ENCODE results near the gene PARM1. TPM values are rescaled to one million over a fixed set of nuclear protein-coding genes. Genes with fewer than 3 reads are reported as not detected.
A peak's percentile ranks its signal among the peaks of the same experiment; 100 is the strongest.

Gene PARM1
- total and polyA plus RNA-seq, 2 donors (not counting 1 experiment from before 2014, with no cell fraction given) = 0.30 to 2.0 TPM

- Histone ChIP-seq H3K79me2 (ENCODE audit: control insufficient read depth, insufficient read depth, low read length) (no peaks in the 10 kb centered on the region), H3K36me3 (ENCODE audit: control insufficient read depth, insufficient read depth, low read length) (no peaks in the 10 kb centered on the region), H2AFZ (ENCODE audit: low read length) (no peak overlapping the region), H3K9ac (ENCODE audit: insufficient read depth, low read length) (no peak overlapping the region), H4K20me1 (ENCODE audit: control insufficient read depth, extremely low read depth, insufficient read depth, low read length) (no peaks in the 10 kb centered on the region), H3K27me3 (ENCODE audit: control insufficient read depth, insufficient read depth, low read length) (no peaks in the 10 kb centered on the region), H3K4me1 (ENCODE audit: control insufficient read depth, extremely low read depth, insufficient read depth, low read length) (no peaks in the 10 kb centered on the region), H3K27ac (ENCODE audit: insufficient read depth, low read length) (no peak overlapping the region), H3K9me3 (ENCODE audit: control insufficient read depth, insufficient read depth, low read depth, low read length) (no peaks in the 10 kb centered on the region), H3K4me2 (ENCODE audit: extremely low read depth, insufficient read depth, low read length) (no peak overlapping the region), H3K4me3 (replicated peaks in 1 of 4; ENCODE audit: control extremely low read depth in 1 of 4, insufficient read depth in 1 of 4, low read depth in 3 of 4, low read length in 4 of 4) (no peak overlapping the region)
- no peak for TF ChIP-seq EZH2 (IDR thresholded peaks at IDR 0.05; ENCODE audit: low read length, missing control alignments)
- TF ChIP-seq, protein P1, sequence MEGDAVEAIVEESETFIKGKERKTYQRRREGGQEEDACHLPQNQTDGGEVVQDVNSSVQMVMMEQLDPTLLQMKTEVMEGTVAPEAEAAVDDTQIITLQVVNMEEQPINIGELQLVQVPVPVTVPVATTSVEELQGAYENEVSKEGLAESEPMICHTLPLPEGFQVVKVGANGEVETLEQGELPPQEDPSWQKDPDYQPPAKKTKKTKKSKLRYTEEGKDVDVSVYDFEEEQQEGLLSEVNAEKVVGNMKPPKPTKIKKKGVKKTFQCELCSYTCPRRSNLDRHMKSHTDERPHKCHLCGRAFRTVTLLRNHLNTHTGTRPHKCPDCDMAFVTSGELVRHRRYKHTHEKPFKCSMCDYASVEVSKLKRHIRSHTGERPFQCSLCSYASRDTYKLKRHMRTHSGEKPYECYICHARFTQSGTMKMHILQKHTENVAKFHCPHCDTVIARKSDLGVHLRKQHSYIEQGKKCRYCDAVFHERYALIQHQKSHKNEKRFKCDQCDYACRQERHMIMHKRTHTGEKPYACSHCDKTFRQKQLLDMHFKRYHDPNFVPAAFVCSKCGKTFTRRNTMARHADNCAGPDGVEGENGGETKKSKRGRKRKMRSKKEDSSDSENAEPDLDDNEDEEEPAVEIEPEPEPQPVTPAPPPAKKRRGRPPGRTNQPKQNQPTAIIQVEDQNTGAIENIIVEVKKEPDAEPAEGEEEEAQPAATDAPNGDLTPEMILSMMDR (conservative IDR thresholded peaks at IDR 0.05 in 1 of 2, IDR thresholded peaks at IDR 0.05 in 1 of 2; ENCODE audit: low read depth in 1 of 2, low read length in 2 of 2) = no peak
- DNase-seq (ENCODE audit: low read depth in 2 of 2) = no peak
Measured at GRCh38 chr4:75046641-75047040, 113.7 kb downstream of the PARM1 start.

DNA sequence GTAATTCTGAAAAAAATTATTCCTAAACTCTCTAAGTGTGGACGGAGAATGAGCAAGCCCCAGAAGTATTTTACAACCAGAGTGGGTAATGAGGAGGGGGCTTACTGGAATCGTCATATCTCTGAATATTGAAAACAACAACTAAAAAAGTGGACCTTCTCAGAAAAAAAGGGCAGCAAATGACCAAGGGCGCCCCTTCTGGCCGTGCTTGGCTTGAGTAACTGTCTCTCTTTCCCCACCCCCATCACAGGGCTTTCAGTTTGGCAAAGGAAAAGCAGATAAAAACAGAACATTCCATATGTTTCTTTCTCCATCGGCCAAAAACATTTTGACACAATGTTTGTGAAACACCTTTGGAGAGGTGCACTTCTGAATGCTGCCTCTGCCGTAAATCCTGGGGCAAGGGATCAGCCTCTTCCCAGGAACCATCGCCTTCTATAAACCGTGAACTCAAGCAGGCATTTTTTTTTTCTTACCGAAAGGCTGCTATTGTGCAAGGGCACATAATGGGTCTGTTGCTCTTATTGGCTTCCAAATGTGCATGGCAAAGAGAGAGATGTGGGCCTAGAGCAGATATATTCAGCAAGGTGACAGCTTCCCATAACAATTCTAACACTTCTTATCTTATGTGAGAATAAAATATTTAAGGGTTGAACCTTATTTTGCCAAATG lies 115.4 kb downstream of the PARM1 start:
- Histone ChIP-seq H3K79me2 (ENCODE audit: control insufficient read depth, insufficient read depth, low read length) (no peaks in the 10 kb centered on the region), H3K4me2 (ENCODE audit: extremely low read depth, insufficient read depth, low read length) (no peak overlapping the region), H3K9ac (ENCODE audit: insufficient read depth, low read length) (no peak overlapping the region), H2AFZ (ENCODE audit: low read length) (no peak overlapping the region), H3K4me1 (ENCODE audit: control insufficient read depth, extremely low read depth, insufficient read depth, low read length) (no peaks in the 10 kb centered on the region), H3K27ac (ENCODE audit: insufficient read depth, low read length) (no peak overlapping the region), H3K9me3 (ENCODE audit: control insufficient read depth, insufficient read depth, low read depth, low read length) (no peaks in the 10 kb centered on the region), H4K20me1 (ENCODE audit: control insufficient read depth, extremely low read depth, insufficient read depth, low read length) (no peaks in the 10 kb centered on the region), H3K27me3 (ENCODE audit: control insufficient read depth, insufficient read depth, low read length) (no peaks in the 10 kb centered on the region), H3K36me3 (ENCODE audit: control insufficient read depth, insufficient read depth, low read length) (no peaks in the 10 kb centered on the region), H3K4me3 (replicated peaks in 1 of 4; ENCODE audit: control extremely low read depth in 1 of 4, insufficient read depth in 1 of 4, low read depth in 3 of 4, low read length in 4 of 4) (no peak overlapping the region)
- TF ChIP-seq EZH2 (IDR thresholded peaks at IDR 0.05; ENCODE audit: low read length, missing control alignments) = no peak
- TF ChIP-seq, protein P1 (conservative IDR thresholded peaks at IDR 0.05 in 1 of 2, IDR thresholded peaks at IDR 0.05 in 1 of 2; ENCODE audit: low read depth in 1 of 2, low read length in 2 of 2) = peak in 1 of 2 donors; percentile 19
- DNase-seq (ENCODE audit: low read depth in 2 of 2) = no peak

GRCh38 chr4:75051431-75051830 lies 118.5 kb downstream of the PARM1 start:
- Histone ChIP-seq H2AFZ (ENCODE audit: low read length) (no peak overlapping the region), H4K20me1 (ENCODE audit: control insufficient read depth, extremely low read depth, insufficient read depth, low read length) (no peaks in the 10 kb centered on the region), H3K9ac (ENCODE audit: insufficient read depth, low read length) (no peak overlapping the region), H3K4me1 (ENCODE audit: control insufficient read depth, extremely low read depth, insufficient read depth, low read length) (no peaks in the 10 kb centered on the region), H3K27ac (ENCODE audit: insufficient read depth, low read length) (no peak overlapping the region), H3K4me2 (ENCODE audit: extremely low read depth, insufficient read depth, low read length) (no peak overlapping the region), H3K36me3 (ENCODE audit: control insufficient read depth, insufficient read depth, low read length) (no peaks in the 10 kb centered on the region), H3K4me3 (replicated peaks in 1 of 4; ENCODE audit: control extremely low read depth in 1 of 4, insufficient read depth in 1 of 4, low read depth in 3 of 4, low read length in 4 of 4) (no peak overlapping the region), H3K79me2 (ENCODE audit: control insufficient read depth, insufficient read depth, low read length) (no peaks in the 10 kb centered on the region), H3K9me3 (ENCODE audit: control insufficient read depth, insufficient read depth, low read depth, low read length) (no peaks in the 10 kb centered on the region), H3K27me3 (ENCODE audit: control insufficient read depth, insufficient read depth, low read length) (no peaks in the 10 kb centered on the region)
- no peak for DNase-seq (ENCODE audit: low read depth in 2 of 2)
- no peak for TF ChIP-seq EZH2 (IDR thresholded peaks at IDR 0.05; ENCODE audit: low read length, missing control alignments)
- TF ChIP-seq, protein P1 (conservative IDR thresholded peaks at IDR 0.05 in 1 of 2, IDR thresholded peaks at IDR 0.05 in 1 of 2; ENCODE audit: low read depth in 1 of 2, low read length in 2 of 2) = no peak
